ENCODE measurements around the gene FCHSD2.

The FCHSD2 gene

DNA sequence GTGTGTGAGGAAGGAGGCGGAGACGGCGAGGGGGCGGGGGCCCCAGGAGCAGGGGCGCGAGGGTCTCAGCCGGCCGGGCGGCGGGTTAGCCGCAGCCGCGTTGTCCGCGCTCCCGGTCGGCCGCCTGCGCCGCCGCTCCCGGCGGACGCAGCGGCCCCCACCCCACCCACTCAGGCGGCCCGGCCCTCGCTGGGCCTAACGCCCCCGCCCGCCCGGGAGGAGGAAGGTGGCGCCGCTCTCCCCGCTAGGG is at the start of gene FCHSD2:
Gene FCHSD2, minus strand, starts transcription at position 191 of the 250 bp plus-strand sequence. CDS start 441 bp downstream, outside the sequence.
- DNase-seq (ENCODE audit: low spot score), result no peak

DNA sequence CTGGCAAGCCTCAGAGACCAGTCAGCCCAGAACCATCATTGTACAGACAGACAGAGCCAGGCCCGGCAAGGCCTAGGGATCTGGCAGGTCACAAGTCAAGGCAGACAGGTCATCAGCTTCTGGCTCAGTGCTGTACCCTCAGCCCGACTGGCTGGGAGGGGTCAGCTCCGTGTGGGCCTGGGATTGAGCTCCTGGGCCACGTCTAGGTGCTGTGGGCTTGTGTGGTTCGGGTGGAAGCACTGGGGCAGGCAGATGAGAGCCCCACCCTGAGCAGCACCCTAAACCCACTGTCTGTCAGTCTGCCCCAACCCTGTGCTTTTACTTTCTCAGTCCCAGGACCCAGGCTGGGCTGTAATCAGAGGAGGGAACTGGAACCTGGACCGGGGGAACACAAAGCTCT is 49.0 kb upstream of the FCHSD2 start:
- no peak for DNase-seq (ENCODE audit: low spot score)

DNA sequence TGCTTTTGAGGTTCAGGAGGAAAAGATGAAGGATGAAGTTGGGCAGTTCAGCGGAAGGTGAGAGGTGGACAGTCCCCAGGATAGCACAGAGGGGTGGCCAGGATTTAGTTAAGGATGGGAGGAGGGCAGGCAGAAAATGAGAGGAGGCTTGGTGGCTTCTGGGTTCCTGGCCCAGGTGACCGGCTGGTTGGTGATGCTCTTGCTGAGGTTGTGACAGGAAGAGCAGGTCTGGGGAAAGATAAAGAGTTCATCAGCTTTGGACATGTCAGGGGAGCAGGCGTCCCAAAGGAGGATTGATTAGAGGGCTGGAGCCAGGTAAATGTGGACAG is 48.4 kb upstream of the FCHSD2 start:
- no peak for DNase-seq (ENCODE audit: low spot score)

DNA sequence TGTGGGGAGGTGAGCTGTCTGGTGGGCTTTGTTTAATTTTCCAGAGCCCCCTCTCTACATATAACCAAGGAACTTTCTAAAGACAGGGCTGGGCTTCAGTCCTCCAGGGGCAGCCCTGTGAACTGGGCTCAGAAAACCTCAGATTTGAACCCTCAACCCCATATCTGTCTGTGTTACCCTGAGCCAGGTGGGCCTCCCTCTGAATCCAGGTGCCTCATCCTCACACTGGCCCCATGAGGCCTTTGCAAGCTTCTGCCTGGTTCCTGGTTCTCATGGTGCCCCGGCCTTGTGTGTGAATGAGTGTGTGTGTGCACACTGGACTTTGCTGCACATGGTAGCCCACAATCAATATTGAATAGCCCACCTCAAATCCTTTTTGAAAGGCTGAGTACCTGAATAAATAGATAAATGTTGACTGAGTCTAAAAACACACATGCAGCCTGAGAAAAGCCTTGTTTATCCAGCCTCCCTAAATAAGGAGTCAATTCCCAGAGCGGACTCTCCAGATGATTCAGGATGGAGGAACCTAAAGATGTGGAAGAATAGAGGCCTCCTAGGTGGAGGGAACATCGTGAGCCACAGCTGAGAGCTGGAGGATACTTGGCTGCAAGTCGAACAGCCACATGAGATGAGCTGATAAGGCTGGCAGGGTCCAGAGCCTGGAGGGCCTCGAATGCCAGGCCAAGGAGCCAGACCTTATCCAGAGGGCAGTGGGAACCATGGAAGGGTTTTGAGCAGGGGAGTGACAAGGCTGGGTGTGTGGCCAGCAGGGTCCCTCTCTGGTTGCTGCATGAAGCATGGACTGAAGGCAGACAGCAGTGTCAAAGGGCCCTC is 47.8 kb upstream of the FCHSD2 start:
- no peak for DNase-seq (ENCODE audit: low spot score)

DNA sequence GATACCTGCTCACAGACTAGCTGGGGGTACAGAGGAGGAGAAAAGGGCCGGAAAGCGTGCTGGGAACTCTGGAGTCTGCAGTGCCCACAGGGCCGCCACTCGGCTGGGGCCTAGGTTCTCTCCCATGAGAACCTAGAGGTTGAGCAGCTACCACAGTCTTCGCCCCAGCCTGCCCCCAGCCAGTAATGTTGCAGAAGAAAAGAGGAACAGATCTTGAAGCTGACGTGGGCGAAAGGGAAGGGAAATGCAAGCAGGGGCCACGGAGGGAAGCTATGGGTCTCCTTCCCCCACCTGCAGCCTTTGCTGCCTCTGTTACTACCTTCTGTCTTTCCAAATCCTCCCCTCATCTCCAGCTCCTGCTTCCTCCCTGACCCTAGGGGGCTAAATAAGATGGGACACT is 47.2 kb upstream of the FCHSD2 start:
- DNase-seq (ENCODE audit: low spot score), result no peak

DNA sequence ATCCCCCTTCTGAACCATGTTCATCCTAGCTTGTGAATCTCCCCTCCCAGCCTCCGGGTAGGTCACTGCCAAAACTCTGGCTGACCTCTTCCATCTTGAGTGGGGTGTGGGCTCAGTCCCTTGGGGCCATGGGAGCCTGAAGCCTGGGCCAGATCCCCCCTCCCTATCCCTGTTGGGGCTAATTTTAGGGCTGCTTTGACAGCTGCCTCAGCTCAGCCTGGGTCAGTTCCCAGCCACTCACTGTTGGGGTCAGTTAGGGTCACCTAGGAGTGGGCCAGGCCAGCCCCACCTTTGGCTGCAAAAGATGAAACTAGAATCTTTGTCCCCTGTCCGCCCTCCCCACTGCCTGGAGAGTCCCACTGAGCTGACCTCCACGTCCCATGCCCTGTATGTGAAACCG is 46.2 kb upstream of the FCHSD2 start:
- no peak for DNase-seq (ENCODE audit: low spot score)

DNA sequence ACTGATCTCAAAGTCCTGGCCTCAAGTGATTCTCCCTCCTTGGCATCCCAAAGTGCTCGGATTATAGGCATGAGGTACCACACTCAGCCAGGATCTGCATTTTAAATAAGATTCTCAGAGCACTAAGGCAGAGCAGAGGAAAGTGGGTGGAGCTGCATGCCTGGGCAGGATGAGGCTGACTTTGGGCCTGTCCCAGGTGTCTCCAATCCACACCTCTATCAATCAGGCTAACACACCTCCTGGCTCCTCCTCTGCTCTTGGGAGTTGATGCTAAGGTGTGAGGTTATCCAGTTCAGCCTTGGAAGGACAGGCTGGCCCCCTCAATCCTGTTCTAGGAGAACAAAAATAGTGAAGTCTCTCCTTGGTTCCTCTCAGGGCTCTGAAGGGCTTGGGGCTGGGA is 45.7 kb upstream of the FCHSD2 start:
- no peak for DNase-seq (ENCODE audit: low spot score)

DNA sequence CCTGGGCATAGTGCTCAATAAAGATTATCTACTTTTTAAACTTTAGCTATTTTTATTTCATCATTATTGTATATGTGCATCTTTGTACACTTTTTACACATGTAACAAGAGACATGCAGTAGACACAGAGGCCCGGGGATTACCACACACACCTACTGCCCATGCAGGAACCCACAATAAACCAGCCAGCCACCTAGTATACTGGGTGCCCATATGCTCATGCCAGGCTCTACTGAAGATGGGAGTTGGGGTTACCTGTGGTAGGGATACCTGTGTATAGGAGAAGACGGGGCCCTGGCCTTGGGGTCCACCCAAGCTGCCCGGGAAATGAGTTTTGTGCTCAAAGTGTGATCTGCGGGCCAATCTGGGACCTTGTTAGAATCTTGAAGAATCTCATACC is 44.8 kb upstream of the FCHSD2 start:
- no peak for DNase-seq (ENCODE audit: low spot score)

DNA sequence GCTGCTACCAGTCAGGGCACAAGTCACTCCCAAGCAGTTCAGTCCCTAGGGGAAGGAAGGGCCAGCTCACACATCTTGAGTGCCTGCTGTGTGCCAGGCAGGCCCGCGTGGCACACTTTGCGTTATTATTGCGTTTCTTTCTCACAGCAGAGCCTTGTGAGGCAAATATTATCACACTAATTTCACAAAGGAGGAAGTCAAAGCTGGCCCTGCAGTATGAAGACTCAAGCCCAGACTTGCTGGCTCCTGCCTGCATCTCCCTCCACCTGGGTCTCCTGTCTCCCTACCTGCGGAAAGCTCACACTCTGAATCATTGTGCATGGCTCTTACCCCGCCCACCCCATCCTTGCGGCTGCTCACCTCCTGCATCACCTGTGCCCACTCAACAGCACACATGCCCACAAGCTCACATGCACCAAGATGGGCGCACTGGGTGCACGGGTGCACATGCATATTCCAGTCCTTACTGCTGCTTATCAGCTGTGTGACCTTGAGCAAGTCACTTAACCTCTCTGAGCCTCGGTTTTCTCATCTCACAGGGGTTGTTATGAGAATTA is 44.3 kb upstream of the FCHSD2 start:
- no peak for DNase-seq (ENCODE audit: low spot score)

DNA sequence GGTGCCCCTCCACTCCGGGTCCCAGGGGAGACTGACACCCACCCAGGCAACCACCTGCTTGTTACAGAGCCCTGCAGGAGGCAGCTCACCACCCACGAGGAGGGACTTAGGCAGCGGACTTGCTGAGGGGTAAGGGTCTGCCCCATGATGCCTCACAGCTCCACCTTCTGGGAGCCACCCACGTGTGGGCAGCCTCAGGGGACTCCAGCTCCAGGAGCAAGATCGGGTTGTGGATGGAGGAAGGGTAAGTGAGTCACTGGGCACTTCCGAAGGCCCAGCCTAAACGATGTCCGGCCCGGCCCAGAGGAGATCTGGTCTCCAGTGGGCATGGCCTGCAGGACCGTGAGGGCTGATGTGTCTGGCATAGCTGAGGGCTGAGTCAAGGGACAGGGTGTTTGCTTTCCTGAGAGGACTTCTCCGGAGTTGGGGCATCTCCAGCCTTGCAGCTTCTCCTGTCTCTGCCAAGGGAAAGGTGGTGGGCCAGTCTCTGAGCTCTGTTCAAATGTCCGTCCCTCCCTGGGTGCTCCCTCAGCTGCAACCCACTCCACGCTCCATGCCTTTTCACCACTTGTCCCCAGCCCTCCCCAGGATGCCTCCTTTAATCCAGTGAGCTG is 43.7 kb upstream of the FCHSD2 start:
- DNase-seq (ENCODE audit: low spot score), result peak; percentile 91

DNA sequence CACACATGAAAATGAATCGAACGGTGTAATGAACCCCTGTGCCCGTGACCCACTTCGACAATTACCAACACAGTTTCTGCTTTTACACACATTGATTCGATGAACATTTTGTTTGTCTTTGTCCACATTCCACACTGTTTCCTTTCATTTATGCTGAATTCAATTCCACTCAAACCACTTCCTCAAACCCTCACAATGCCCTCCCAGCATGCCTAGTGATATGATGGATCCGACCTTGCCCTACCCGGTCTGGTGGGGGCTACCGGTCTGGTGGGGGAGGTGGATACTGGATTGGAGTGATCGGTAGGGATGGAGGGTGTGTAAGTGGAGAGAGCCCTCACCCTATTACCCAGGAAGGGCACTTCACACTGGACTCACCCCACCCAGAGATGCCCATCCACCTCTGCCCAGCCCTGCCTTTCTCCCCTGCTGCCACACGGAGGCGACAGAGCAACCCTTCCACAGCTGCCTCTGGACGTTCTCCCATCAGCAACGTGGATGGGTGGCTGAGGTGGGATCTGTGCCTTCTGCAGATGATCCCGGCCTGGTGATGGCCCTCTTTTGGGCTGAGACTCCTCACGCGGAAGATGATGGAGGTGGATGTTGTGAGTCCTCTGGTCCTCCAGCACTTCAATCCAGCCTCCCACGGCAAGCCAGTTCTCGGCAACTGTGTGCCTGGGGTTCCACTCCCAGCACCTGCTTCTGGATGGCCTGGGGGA is 43.0 kb upstream of the FCHSD2 start:
- peak; percentile 69 for DNase-seq (ENCODE audit: low spot score)

DNA sequence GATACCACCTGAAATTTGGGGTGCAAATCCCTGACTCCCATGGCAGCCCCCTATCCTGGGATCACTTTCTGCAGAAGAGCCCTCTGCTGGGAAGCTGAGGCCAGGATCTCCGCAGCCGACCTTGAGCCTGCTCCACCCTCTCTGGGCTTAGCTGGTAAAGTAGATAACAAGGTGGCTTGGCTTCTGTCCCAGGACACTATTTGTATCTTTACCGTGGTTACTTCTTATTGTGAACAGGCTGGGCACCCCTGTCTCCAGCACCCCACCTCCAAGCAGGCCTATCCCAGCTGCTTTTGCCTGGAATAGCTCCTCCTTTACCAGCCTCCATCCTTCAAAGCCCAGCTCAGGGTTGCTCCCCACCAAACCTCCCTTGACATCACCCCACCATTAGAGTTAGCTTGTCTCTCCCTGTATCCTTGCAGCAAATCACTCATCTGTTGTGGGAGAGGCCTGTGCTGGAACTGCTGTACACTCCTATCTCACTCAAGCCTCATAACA is 40.8 kb upstream of the FCHSD2 start:
- no peak for DNase-seq (ENCODE audit: low spot score)

DNA sequence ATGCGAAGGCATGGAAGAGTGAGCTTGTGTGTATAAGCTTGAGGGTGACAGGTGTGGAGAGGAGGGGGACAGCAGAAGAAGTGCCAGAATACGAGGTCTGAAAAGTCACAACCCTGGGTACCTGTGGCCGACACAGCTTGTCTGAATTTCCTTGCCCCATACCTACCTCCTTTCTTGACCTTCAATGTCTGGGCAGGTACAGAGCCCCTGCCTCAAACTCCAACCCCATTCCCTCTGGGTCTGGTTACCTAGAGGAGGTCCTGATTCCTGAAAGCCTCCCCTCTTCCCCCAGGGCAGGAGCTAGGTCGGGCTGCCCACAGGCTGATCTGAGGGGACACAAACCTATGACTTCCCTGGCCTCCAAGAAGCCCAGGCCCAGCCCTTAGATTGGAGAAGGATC is 36.6 kb upstream of the FCHSD2 start:
- no peak for DNase-seq (ENCODE audit: low spot score)

DNA sequence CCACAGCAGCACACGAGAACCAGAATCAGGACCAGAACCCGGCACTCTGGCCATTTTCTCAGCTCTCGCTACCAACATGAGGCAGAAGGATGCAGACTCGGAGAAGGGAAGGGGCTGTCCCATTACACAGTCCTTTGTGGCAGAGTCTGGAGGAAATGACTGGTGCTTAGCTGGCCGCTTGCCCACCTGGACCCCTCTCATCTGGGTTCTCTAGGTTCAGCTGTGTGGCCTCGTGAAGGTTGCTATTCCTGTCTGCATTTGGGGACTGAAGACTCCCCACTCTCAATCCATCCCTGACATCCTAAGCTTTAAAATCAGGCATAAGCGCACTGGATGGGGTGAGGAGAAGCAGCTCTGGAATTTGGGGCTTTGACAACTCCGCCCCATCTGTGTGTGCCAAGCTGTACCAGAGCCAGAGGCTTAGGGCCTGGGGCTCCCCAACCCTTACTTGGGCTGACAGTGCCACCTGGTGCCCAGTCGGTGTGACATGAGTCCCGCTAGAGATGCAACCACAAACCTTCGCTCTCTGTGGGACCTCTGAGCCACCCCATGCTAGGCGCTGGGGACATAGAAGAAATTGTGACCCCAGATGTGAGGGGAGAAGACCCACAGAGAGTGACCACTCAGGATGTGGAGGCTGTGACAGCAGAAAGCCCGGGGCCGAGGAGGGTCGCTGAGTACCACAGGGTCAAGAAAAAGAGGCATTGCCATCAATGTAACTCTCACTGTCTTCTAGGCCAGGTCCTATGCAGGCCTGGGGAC is 35.8 kb upstream of the FCHSD2 start:
- peak; percentile 92 for DNase-seq (ENCODE audit: low spot score)

DNA sequence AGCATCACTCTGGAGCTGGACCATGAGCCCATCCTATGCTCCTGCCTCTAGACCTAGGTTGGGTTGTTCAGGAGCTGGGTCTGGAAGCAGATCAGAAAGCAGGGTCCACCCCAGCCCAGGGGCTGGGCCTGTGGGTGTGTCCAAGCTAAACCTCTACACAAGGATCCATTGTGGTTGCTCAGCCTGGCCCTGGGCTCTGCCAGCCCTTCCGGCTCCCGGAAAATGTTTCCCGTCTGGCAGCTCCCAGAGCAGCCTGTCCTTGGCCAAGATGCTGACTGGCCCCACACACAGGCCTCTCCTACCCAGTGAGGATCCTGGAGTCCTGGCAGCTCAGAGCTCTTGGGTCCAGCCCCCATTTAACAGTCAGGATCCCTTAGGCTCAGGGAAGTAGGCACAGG is 35.3 kb upstream of the FCHSD2 start:
- DNase-seq (ENCODE audit: low spot score), result peak; percentile 26

DNA sequence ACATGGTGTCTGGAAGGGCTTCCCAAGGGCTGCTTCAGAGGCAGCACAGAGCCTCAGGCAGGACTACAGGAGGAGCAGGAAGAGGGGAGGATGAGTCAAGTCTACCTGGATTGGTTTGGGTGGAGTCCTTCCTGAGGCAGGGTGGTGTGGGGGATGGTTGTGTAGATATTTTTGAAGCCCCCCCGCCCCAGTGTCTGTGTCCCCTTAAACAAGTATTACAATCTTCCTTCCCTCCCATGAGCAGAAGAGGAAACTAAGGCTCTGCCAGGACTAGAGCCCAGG is 34.7 kb upstream of the FCHSD2 start:
- no peak for DNase-seq (ENCODE audit: low spot score)

DNA sequence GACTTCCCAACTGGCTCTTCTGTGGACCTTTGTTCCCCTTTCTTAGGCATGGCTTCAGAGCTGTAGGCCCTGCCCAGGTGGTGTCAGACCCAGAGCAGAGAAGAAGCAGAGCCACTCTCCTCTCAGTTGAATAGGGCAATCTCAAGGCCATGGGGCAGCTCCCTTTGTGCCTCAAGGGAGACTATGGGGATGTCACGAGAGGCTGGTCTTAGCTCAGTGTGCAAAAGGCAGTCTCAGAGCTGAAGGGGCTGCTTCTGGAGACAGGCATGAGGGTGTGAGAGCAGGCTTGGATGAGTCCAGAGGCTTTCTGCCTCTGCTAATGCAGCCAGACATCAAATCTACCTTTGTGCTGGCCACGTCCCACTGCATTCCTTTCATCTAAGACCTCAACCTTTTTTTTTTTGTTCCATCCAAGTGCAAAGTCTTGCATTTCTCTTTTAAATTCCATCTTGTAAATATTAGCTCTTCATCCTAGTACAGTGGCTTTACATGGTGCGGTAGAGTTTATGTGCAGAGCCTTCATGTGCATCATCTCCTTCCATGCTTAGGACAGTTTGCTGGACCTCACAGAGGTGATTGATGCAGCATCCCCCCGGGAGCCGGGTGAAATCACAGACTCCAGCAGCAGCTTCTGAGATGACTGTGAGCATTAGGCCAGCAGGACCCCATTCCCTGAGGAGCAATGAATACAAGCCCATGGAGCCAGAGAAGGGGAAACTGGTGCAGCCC is 34.2 kb upstream of the FCHSD2 start:
- DNase-seq (ENCODE audit: low spot score), result no peak

DNA sequence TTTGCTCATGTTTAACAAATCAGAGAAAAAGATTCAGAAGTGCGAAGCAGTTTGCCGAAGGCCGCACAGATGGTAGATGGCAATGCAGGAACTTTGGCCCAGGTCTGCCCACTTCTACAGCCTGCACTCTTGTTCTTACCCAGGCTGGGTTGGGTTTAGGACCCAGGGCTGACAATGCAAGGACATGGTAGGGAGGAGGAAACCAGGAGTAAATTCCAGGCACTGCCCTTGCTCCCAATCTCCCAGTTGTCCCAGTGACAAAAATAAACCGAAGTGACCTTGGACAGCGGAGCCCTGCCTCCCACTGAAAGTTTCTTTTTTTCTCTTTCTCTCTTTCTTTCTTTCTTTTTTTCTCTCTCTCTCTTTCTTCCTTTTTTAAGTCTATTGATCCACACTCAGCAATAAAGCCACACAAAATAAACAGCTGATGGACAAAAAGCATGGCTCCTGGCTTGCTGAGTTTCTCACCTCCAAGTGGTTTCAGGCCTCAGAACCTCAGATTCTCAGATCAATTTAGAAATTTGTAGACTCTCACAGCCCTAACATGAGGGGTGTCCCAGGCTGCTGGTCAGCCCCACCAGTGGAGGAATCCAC is 33.5 kb upstream of the FCHSD2 start:
- DNase-seq (ENCODE audit: low spot score), result peak; percentile 75

DNA sequence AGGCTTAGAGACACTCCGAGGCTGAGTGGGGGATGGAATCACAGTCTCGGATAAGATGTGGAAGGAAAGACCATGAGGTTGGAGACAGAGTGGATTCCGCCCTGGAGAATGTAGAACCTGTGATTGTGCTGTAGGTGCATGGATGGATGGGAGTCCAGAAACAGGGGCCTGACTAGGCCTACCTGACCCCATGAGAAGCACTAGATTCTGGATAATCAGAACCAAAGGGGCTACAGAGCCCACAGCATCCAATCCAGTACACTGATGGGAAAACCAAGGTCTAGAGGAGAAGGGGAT is 32.3 kb upstream of the FCHSD2 start:
- no peak for DNase-seq (ENCODE audit: low spot score)

DNA sequence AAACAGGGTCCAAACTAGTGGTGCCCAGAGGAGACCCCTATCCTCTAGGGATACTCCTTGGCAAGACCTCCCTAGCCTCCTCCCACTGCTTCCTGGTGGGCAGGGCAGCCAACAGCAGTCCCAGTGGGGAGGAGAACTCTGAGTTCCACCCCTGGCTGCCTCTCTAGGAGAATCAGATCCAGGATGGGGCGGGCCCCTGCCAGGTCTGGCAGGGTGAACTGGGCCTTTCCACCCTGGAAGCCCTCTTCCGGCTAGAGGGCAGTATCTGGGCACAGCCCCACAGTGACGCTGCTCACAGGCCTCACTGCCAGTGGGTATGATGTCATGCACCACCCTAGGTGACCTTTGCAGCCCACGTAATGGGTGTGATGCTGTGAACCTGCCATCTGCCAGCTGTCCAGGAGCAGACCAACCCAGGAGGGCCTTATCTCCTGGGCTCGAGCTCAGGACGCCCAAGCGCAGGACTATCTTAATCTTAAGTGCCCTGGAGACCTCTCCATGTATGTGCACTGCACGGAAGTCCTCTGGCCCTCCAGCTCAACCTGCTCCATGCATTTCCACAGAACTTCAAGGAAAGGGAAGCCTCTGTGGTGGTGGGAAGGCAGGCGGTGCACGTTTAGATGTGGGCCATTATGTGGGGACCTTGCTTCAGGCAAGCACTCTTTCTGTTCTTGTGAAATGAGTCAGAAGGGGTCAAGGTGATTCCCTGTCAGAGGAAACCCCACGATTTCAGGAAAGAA is 31.8 kb upstream of the FCHSD2 start:
- DNase-seq (ENCODE audit: low spot score), result no peak

Data from hepatic stellate cell (primary cell).